ENCODE measurements around the gene CELF2. TPM values are rescaled to one million over a fixed set of nuclear protein-coding genes. Genes with fewer than 3 reads are reported as not detected.

The CELF2 gene
- total RNA-seq, 1 donor = 201 TPM

GRCh38 chr10:11359869-11360268 lies 342.2 kb downstream of the CELF2 start:
- DNase-seq (ENCODE audit: low read depth in 2 of 3, low spot score in 2 of 3) = no peak

DNA sequence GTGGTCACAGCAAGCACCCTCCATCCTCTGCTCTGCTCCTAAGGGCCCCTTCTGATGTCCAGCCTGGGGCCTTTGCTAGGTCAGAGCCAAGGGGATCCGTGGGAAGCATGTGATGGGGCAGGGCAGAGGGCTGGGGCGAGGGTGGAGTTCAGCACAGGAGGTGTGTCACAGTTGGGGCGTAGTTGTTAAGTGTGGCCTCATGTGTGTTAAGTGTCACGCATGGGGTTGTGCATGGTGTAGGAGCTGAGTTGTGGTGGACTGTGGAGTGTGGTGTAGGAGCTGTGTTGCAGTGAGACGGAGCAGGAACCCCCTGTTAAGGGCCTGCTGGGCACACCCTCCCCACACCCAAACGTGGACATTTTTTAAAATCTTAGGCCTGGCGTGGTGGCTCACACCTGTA lies 345.8 kb downstream of the CELF2 start:
- no peak for DNase-seq (ENCODE audit: low read depth in 2 of 3, low spot score in 2 of 3)

GRCh38 chr10:11364241-11364640 lies 346.6 kb downstream of the CELF2 start:
- no peak for DNase-seq (ENCODE audit: low read depth in 2 of 3, low spot score in 2 of 3)

DNA sequence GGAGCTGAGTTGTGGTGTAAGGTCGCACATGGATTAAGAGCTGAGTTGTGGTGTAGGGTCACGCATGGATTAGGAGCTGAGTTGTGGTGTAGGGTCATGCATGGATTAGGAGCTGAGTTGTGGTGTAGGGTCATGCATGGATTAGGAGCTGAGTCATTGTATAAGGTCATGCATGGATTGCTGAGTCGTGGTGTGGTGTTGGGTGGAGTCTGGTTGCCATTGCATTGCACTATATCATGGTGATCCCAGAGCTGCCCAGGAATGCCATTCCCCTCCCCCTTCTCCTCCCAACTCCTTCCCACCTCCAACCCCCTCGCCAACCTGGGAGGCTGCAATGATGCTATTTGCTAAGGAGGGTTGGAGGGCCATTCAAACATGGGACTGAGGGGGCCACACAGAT lies 349.2 kb downstream of the CELF2 start:
- peak in 1 of 3 donors; percentile 6 for DNase-seq (ENCODE audit: low read depth in 2 of 3, low spot score in 2 of 3)

GRCh38 chr10:11367505-11367904 lies 349.8 kb downstream of the CELF2 start:
- DNase-seq (ENCODE audit: low read depth in 2 of 3, low spot score in 2 of 3) = no peak

GRCh38 chr10:11373717-11374171 lies 356.1 kb downstream of the CELF2 start:
- no peak for DNase-seq (ENCODE audit: low read depth in 2 of 3, low spot score in 2 of 3)

DNA sequence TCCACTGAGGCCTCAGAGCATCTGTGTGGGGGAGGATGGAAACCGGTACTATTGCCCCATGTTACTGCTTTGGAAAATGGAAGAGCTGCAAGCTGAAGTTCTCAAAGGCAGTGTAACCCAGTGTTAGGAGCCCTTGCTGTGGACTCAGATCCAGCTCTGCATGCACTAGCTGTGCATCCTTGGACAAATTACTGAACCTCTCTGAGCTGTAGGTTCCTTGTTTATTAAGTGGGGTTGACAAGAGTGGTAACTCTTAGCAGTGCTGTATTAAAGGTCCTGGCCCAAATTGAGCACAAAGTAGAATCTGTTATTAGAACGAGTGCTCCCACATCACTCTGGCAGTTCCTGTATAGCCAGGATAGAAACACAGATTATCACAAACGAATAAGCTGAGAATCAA lies 359.6 kb downstream of the CELF2 start:
- DNase-seq (ENCODE audit: low read depth in 2 of 3, low spot score in 2 of 3) = no peak

GRCh38 chr10:11378835-11379234 lies 361.2 kb downstream of the CELF2 start:
- no peak for DNase-seq (ENCODE audit: low read depth in 2 of 3, low spot score in 2 of 3)

DNA sequence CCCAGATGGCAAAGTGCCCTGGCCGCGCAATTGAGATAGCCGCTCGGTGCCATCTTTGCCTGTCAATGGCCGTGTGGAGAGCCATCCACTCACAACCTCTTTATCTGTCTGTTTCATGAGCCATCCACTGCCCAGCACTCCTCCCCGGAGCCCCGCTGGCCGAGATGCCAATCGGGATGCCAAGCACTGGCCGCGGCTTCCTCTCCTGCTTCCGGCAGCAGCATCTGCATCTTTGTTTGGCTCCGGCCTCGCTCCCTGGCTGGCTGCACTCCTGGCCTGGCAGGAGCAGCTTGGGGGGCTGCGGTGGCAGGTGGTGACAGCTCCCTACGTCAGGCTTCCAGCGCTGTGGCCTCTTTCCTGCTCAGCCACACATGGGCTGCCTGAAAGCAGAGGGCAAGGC lies 362.1 kb downstream of the CELF2 start:
- no peak for DNase-seq (ENCODE audit: low read depth in 2 of 3, low spot score in 2 of 3)

- no peak for DNase-seq (ENCODE audit: low read depth in 2 of 3, low spot score in 2 of 3)
Measured at GRCh38 chr10:11381023-11381422, 363.4 kb downstream of the CELF2 start.

DNA sequence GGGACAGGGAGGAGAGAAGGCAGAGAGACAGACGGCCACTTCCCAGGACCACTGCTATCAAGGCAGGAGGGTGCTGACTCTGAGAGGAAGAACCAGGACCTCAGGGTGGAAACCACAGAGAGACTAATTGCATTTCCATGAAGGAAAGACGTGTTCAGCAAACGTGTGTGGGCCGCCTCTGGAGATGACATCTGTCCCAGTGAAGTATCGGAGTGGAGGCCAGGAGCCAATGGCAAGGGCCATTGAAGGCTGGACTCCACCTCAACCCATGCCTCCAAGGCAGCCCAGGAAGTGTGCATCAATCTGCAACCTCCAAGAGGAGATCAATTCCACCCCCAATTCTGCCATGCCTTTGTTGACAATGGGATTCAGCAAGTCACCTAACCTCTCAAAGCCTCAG lies 363.8 kb downstream of the CELF2 start:
- no peak for DNase-seq (ENCODE audit: low read depth in 2 of 3, low spot score in 2 of 3)

GRCh38 chr10:11382187-11382586 lies 364.5 kb downstream of the CELF2 start:
- DNase-seq (ENCODE audit: low read depth in 2 of 3, low spot score in 2 of 3) = no peak

GRCh38 chr10:11386044-11386443 lies 368.4 kb downstream of the CELF2 start:
- DNase-seq (ENCODE audit: low read depth in 2 of 3, low spot score in 2 of 3) = no peak

Data from hematopoietic multipotent progenitor cell (in vitro differentiated cells).